ENCODE measurements around the gene TRPC4AP. TPM values are rescaled to one million over a fixed set of nuclear protein-coding genes. Genes with fewer than 3 reads are reported as not detected.

Gene TRPC4AP
- total and polyA plus RNA-seq, 2 of the 8 experiments (the other 6 are each of a cell fraction or from before 2014, with no cell fraction given), result 73.1 to 74.8 TPM

DNA sequence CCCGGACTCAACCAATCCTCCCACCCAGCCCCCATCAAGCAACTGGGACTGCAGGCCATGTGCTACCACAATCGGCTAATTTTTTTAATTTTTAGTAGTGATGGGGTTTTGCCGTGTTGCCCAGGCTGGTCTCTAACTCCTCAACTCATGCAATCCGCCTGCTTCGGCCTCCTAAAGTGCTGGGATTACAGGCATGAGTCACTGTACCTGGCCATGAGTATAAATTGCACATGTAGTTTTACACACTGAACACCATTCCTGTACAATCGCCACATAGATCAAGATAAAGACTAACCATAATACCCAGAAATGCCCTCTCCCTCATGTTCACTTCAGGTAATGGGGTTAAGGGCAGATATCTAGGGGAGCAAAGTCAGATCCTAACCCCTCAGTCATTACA lies 26.4 kb downstream of the TRPC4AP start (continued):
- TF ChIP-seq TCF12 (IDR thresholded peaks at IDR 0.05; ENCODE audit: low read depth, low read length) (no peak), JUND (IDR thresholded peaks at IDR 0.05; ENCODE audit: low read length) (no peak), KDM1A (IDR thresholded peaks at IDR 0.05; ENCODE audit: borderline replicate concordance, low read length) (no peak)

All from H1 (cell line).